ENCODE results near the gene CYP4F11.
"Not testable (repeated sequence)": the region's sequence is repeated elsewhere in the genome, so short reads cannot be mapped to it uniquely, and the experiment has no call there.

Gene CYP4F11

GRCh38 chr19:15934332-15935078 lies at the start of gene CYP4F11:
TSS of gene CYP4F11 (minus strand) at chr19:15934529. CDS start at chr19:15934408, 121 bp downstream.
- Histone ChIP-seq H3K9me3 (ENCODE audit: low read depth, low read length) (no peaks in the 10 kb centered on the region), H3K4me3 (no peak within 1 kb of the TSS), H3K36me3 (ENCODE audit: insufficient read depth, low read length) (no peaks in the 10 kb centered on the region), H3K9ac (ENCODE audit: insufficient read length) (no peak within 1 kb of the TSS), H3K27ac (no peak within 1 kb of the TSS)
- TF ChIP-seq EZH2 (IDR thresholded peaks at IDR 0.05): no peak
- no peak for DNase-seq (ENCODE audit: low read depth, low spot score)

- DNase-seq (ENCODE audit: low read depth, low spot score): no peak
Observed at GRCh38 chr19:15979293-15979692, 45.0 kb upstream of the CYP4F11 start.

GRCh38 chr19:15977690-15978089 lies 43.4 kb upstream of the CYP4F11 start:
- no peak overlapping the region for H3K9ac ChIP-seq (ENCODE audit: insufficient read length)
- H3K27ac ChIP-seq: no peak overlapping the region
- no peaks in the 10 kb centered on the region for H3K36me3 ChIP-seq (ENCODE audit: insufficient read depth, low read length)
- TF ChIP-seq FOXP2 (optimal IDR thresholded peaks at IDR 0.05; ENCODE audit: control extremely low read depth, extremely low read length, insufficient read depth): no peak
- no peak for DNase-seq (ENCODE audit: low read depth, low spot score)
- H3K9me3 ChIP-seq (ENCODE audit: low read depth, low read length): no peaks in the 10 kb centered on the region
- H3K4me3 ChIP-seq: no peak overlapping the region

More at GRCh38 chr19:15979293-15979692, 45.0 kb upstream of the CYP4F11 start:
- no peaks in the 10 kb centered on the region for H3K9me3 ChIP-seq (ENCODE audit: low read depth, low read length)
- TF ChIP-seq POLR2AphosphoS5 (IDR thresholded peaks at IDR 0.05; ENCODE audit: borderline replicate concordance, low read depth, low read length) (no peak), EZH2 (IDR thresholded peaks at IDR 0.05) (no peak), FOXP2 (optimal IDR thresholded peaks at IDR 0.05; ENCODE audit: control extremely low read depth, extremely low read length, insufficient read depth) (no peak)
- H3K9ac ChIP-seq (ENCODE audit: insufficient read length): no peak overlapping the region
- no peaks in the 10 kb centered on the region for H3K36me3 ChIP-seq (ENCODE audit: insufficient read depth, low read length)
- no peak overlapping the region for H3K27ac ChIP-seq
- H3K4me3 ChIP-seq: no peak overlapping the region

GRCh38 chr19:15976836-15977689 lies 42.7 kb upstream of the CYP4F11 start:
- no peak overlapping the region for H3K9ac ChIP-seq (ENCODE audit: insufficient read length)
- no peak for DNase-seq (ENCODE audit: low read depth, low spot score)
- TF ChIP-seq POLR2AphosphoS5 (IDR thresholded peaks at IDR 0.05; ENCODE audit: borderline replicate concordance, low read depth, low read length) (no peak), FOXP2 (optimal IDR thresholded peaks at IDR 0.05; ENCODE audit: control extremely low read depth, extremely low read length, insufficient read depth) (no peak), EZH2 (IDR thresholded peaks at IDR 0.05) (no peak)
- no peak overlapping the region for H3K27ac ChIP-seq
- H3K36me3 ChIP-seq (ENCODE audit: insufficient read depth, low read length): no peaks in the 10 kb centered on the region
- no peaks in the 10 kb centered on the region for H3K9me3 ChIP-seq (ENCODE audit: low read depth, low read length)
- no peak overlapping the region for H3K4me3 ChIP-seq

- Histone ChIP-seq H3K27ac (no peak overlapping the region), H3K9me3 (ENCODE audit: low read depth, low read length) (no peaks in the 10 kb centered on the region), H3K4me3 (no peak overlapping the region), H3K9ac (ENCODE audit: insufficient read length) (no peak overlapping the region), H3K36me3 (ENCODE audit: insufficient read depth, low read length) (no peaks in the 10 kb centered on the region)
- DNase-seq (ENCODE audit: low read depth, low spot score): no peak
- no peak for TF ChIP-seq POLR2AphosphoS5 (IDR thresholded peaks at IDR 0.05; ENCODE audit: borderline replicate concordance, low read depth, low read length)
- no peak for TF ChIP-seq FOXP2 (optimal IDR thresholded peaks at IDR 0.05; ENCODE audit: control extremely low read depth, extremely low read length, insufficient read depth)
- no peak for TF ChIP-seq EZH2 (IDR thresholded peaks at IDR 0.05)
Observed at GRCh38 chr19:15974856-15975255, 40.5 kb upstream of the CYP4F11 start.

- H3K4me3 ChIP-seq; H3K9me3 ChIP-seq (ENCODE audit: low read depth, low read length); H3K9ac ChIP-seq (ENCODE audit: insufficient read length); DNase-seq (ENCODE audit: low read depth, low spot score); H3K36me3 ChIP-seq (ENCODE audit: insufficient read depth, low read length); H3K27ac ChIP-seq: not testable (repeated sequence)
Observed at GRCh38 chr19:15972043-15972442, 37.7 kb upstream of the CYP4F11 start.

- TF ChIP-seq FOXP2 (optimal IDR thresholded peaks at IDR 0.05; ENCODE audit: control extremely low read depth, extremely low read length, insufficient read depth) (no peak), POLR2AphosphoS5 (IDR thresholded peaks at IDR 0.05; ENCODE audit: borderline replicate concordance, low read depth, low read length) (no peak), EZH2 (IDR thresholded peaks at IDR 0.05) (no peak)
- no peak for DNase-seq (ENCODE audit: low read depth, low spot score)
- Histone ChIP-seq H3K4me3 (no peak overlapping the region), H3K9me3 (ENCODE audit: low read depth, low read length) (no peaks in the 10 kb centered on the region), H3K9ac (ENCODE audit: insufficient read length) (no peak overlapping the region), H3K36me3 (ENCODE audit: insufficient read depth, low read length) (no peaks in the 10 kb centered on the region), H3K27ac (no peak overlapping the region)
Observed at GRCh38 chr19:15971224-15971780, 37.0 kb upstream of the CYP4F11 start.

GRCh38 chr19:15964231-15964630 lies 29.9 kb upstream of the CYP4F11 start:
- TF ChIP-seq POLR2AphosphoS5 (IDR thresholded peaks at IDR 0.05; ENCODE audit: borderline replicate concordance, low read depth, low read length): no peak
- no peak for TF ChIP-seq EZH2 (IDR thresholded peaks at IDR 0.05)
- TF ChIP-seq FOXP2 (optimal IDR thresholded peaks at IDR 0.05; ENCODE audit: control extremely low read depth, extremely low read length, insufficient read depth): no peak
- no peaks in the 10 kb centered on the region for H3K9me3 ChIP-seq (ENCODE audit: low read depth, low read length)
- no peak overlapping the region for H3K9ac ChIP-seq (ENCODE audit: insufficient read length)
- H3K36me3 ChIP-seq (ENCODE audit: insufficient read depth, low read length): no peaks in the 10 kb centered on the region
- DNase-seq (ENCODE audit: low read depth, low spot score): no peak
- H3K27ac ChIP-seq: no peak overlapping the region
- no peak overlapping the region for H3K4me3 ChIP-seq

Measured in SK-N-MC (cell line).